Lung (tissue), 12 donors: ENCODE measurements around the gene TRAF3. TPM values are rescaled to one million over a fixed set of nuclear protein-coding genes. Genes with fewer than 3 reads are reported as not detected.

Source experiments
- ATAC-seq: fragments of 200-7000 bp; cut with Tn5 transposase; one replicate; pipeline ENCODE4 v1.9.1; 2020; ENCODE audit warnings: moderate number of reproducible peaks; ENCODE audit not compliant: insufficient read depth, low FRiP score
- DNase-seq, 3 donors: peaks; one replicate each; pipeline ENCODE4 v3.0.0-alpha.2; 2013 to 2017
- H3K27ac ChIP-seq, 2 donors: one replicate each; pipeline ENCODE4 v1.5.1; 2013; ENCODE audit warnings: mild to moderate bottlenecking in 2 of 2, moderate library complexity in 2 of 2, control low read depth in 1 of 2, inconsistent platforms in 1 of 2, low read depth in 1 of 2, low read length in 1 of 2
- H3K27me3 ChIP-seq, 3 donors: one replicate each; pipeline ENCODE4 v1.5.1; 2013; ENCODE audit warnings: low read length in 2 of 3; ENCODE audit not compliant: control insufficient read depth in 3 of 3, insufficient read depth in 3 of 3
- H3K36me3 ChIP-seq, 4 donors: one replicate each; pipeline ENCODE4 v1.5.1; 2013; ENCODE audit warnings: low read length in 4 of 4, mild to moderate bottlenecking in 1 of 4, moderate library complexity in 1 of 4; ENCODE audit not compliant: control insufficient read depth in 4 of 4, insufficient read depth in 4 of 4
- H3K4me1 ChIP-seq, 5 donors: one replicate each; pipeline ENCODE4 v1.5.1; 2013; ENCODE audit warnings: low read length in 5 of 5, mild to moderate bottlenecking in 2 of 5, moderate library complexity in 1 of 5; ENCODE audit not compliant: control insufficient read depth in 5 of 5, insufficient read depth in 5 of 5
- H3K4me3 ChIP-seq: one replicate; pipeline ENCODE4 v1.5.1; 2013; ENCODE audit warnings: mild to moderate bottlenecking, control low read depth, moderate library complexity
- H3K9ac ChIP-seq, 2 donors: one replicate each; pipeline ENCODE4 v1.5.1; 2013; ENCODE audit warnings: low read length in 2 of 2, control low read depth in 1 of 2; ENCODE audit not compliant: insufficient read depth in 1 of 2
- H3K9me3 ChIP-seq, 4 donors: one replicate each; pipeline ENCODE4 v1.5.1; 2013; ENCODE audit warnings: low read length in 3 of 4, mild to moderate bottlenecking in 1 of 4, moderate library complexity in 1 of 4; ENCODE audit not compliant: control insufficient read depth in 4 of 4, insufficient read depth in 3 of 4
- CTCF ChIP-seq: IDR thresholded peaks from 2 replicates; pipeline ENCODE4 v1.5.1; 2012; ENCODE audit warnings: mild to moderate bottlenecking; ENCODE audit errors: control extremely low read depth, extremely low read depth
- WGBS, 2 donors: extraction: QIAGEN DNeasy Blood & Tissue Kit; methylation state at CpG; one replicate each; pipeline ENCODE4 v1.1.7; 2013; 5-methylcytosine and 5-hydroxymethylcytosine counted together
- polyA plus RNA-seq, 2 donors: library from polyadenylated mRNA; stranded (reverse); fragments of 200-250 nt; gene quantifications; one replicate each; pipeline ENCODE4 v1.2.1, GENCODE V29; 2013
- total RNA-seq, 2 donors: library from RNA; depleted of rRNA in 1 of 2; stranded (reverse); fragments of >200 nt in 1 of 2; gene quantifications; one replicate each; pipeline ENCODE4 v1.2.1, GENCODE V29; 2014 to 2021
- donor health status: control.
- donor health status: control.
- donor health status: Bipolar disorder and iron deficiency.
- donor health status: healthy.
- donor health status: DM: yes; HTN: yes; CAD: no.

The TRAF3 gene
- total and polyA plus RNA-seq, 4 donors = 5.7 to 25.5 (median 18.7) TPM

- Histone ChIP-seq H3K4me3 (no peak overlapping the region), H3K36me3 (peaks cover 29 to 74% (median 56%) of the 10 kb centered on the region in 4 donors), H3K27ac (no peak overlapping the region), H3K9ac (no peak overlapping the region), H3K4me1 (peaks cover 0 to 7% (median 0%) of the 10 kb centered on the region in 5 donors), H3K9me3 (no peaks in the 10 kb centered on the region), H3K27me3 (no peaks in the 10 kb centered on the region)
- 92% methylated on average over 18 of the region's 18 CpGs for WGBS, 2 donors
- no peak for TF ChIP-seq CTCF
- no peak for ATAC-seq
- no peak for DNase-seq
Observed at GRCh38 chr14:102954081-102954789, 177.0 kb downstream of the TRAF3 start.

DNA sequence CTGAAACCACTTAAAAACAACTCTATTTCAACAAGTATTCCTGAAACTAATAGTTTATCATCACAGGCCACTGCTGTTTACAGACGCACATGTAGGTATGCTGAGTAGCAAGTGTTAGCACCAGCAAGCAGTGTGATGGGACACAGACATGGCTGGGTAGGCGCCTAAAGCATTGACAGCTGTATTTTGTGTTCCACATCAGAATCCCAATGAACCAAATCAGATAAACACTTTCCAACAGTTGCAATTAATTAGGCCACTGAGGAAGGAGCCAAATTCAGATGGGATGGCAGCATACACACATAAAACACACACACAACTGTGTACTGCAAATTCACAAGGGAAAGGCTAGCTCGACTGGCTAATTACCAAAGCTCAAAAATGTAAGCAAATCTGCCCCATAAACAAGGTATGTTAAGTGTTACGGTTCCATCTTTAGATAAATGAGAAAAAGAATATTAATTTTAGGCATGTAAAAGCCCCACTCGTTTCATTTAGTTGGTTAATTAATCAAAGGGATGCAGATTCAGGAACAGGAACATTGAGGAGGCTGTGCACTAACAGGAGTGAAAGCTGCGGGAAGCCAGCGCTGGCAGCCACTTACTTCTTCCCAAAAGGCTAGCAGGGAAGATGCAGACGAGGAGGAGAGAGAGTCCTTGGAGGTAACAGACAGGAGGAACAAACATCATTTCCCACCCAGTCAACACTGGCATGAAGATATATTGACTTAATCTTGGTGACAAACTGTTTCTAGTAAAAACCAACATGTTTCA is 178.6 kb downstream of the TRAF3 start:
- no peak for ATAC-seq
- DNase-seq = no peak
- Histone ChIP-seq H3K9ac (no peak overlapping the region), H3K27me3 (no peaks in the 10 kb centered on the region), H3K36me3 (peaks cover 39 to 66% (median 52%) of the 10 kb centered on the region in 4 donors), H3K27ac (no peak overlapping the region), H3K4me1 (no peaks in the 10 kb centered on the region), H3K4me3 (no peak overlapping the region), H3K9me3 (no peaks in the 10 kb centered on the region)
- TF ChIP-seq CTCF = no peak
- 86 to 93% methylated on average over 8 of the region's 8 CpGs for WGBS, 2 donors

GRCh38 chr14:102957222-102957621 is 180.0 kb downstream of the TRAF3 start:
- 89 to 95% methylated on average over 10 of the region's 10 CpGs for WGBS, 2 donors
- no peak for TF ChIP-seq CTCF
- no peak overlapping the region for H3K27ac ChIP-seq
- H3K9ac ChIP-seq = no peak overlapping the region
- no peaks in the 10 kb centered on the region for H3K27me3 ChIP-seq
- ATAC-seq (no peak), DNase-seq (no peak)
- H3K4me3 ChIP-seq = no peak overlapping the region
- H3K4me1 ChIP-seq = no peaks in the 10 kb centered on the region
- H3K36me3 ChIP-seq = peaks cover 35 to 66% (median 55%) of the 10 kb centered on the region in 4 donors
- H3K9me3 ChIP-seq = no peaks in the 10 kb centered on the region
